Upper lobe of left lung (tissue), 4 donors: ENCODE measurements around the gene DLD.

Experiments used
- EP300 ChIP-seq, 4 donors: sonication (generic); formaldehyde crosslinking; IDR thresholded peaks; one replicate each; pipeline ENCODE4 v1.5.1; 2017; ENCODE audit warnings: antibody characterized with exemption in 4 of 4, control low read depth in 2 of 4
- POLR2A ChIP-seq, 4 donors: fragments of 450-650 bp; IDR thresholded peaks; one replicate each; pipeline ENCODE4 v1.5.1; 2016 to 2017; ENCODE audit warnings: antibody characterized with exemption in 4 of 4, mild to moderate bottlenecking in 2 of 4
- POLR2AphosphoS5 ChIP-seq, 2 donors: sonication (generic); formaldehyde crosslinking; IDR thresholded peaks; one replicate each; pipeline ENCODE4 v1.5.1; 2017; ENCODE audit warnings: antibody characterized with exemption in 2 of 2
- TF ChIP-seq, protein P1 (sequence below), 6 experiments: fragments of 450-650 bp in 4 of 6; fragments of 200-600 bp in 2 of 6; sonication (generic) in 2 of 6; IDR thresholded peaks; one replicate each; pipeline ENCODE4 v1.5.1; 2016 to 2019; ENCODE audit warnings: antibody characterized with exemption in 6 of 6

- TF ChIP-seq, protein P1, sequence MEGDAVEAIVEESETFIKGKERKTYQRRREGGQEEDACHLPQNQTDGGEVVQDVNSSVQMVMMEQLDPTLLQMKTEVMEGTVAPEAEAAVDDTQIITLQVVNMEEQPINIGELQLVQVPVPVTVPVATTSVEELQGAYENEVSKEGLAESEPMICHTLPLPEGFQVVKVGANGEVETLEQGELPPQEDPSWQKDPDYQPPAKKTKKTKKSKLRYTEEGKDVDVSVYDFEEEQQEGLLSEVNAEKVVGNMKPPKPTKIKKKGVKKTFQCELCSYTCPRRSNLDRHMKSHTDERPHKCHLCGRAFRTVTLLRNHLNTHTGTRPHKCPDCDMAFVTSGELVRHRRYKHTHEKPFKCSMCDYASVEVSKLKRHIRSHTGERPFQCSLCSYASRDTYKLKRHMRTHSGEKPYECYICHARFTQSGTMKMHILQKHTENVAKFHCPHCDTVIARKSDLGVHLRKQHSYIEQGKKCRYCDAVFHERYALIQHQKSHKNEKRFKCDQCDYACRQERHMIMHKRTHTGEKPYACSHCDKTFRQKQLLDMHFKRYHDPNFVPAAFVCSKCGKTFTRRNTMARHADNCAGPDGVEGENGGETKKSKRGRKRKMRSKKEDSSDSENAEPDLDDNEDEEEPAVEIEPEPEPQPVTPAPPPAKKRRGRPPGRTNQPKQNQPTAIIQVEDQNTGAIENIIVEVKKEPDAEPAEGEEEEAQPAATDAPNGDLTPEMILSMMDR (IDR thresholded peaks at IDR 0.05) = no peak
- no peak for TF ChIP-seq POLR2A (IDR thresholded peaks at IDR 0.05)
- TF ChIP-seq EP300 (IDR thresholded peaks at IDR 0.05) = no peak
- TF ChIP-seq POLR2AphosphoS5 (IDR thresholded peaks at IDR 0.05) = no peak
These were observed 11.4 kb downstream of the DLD start for GRCh38 chr7:107902381-107902780.
